ENCODE results near the gene BANP. TPM values are rescaled to one million over a fixed set of nuclear protein-coding genes. Genes with fewer than 3 reads are reported as not detected.

Gene BANP
- total and polyA plus RNA-seq, 2 donors (not counting 3 experiments of a cell fraction or from before 2014, with no cell fraction given), result 22.4 to 33.8 TPM

DNA sequence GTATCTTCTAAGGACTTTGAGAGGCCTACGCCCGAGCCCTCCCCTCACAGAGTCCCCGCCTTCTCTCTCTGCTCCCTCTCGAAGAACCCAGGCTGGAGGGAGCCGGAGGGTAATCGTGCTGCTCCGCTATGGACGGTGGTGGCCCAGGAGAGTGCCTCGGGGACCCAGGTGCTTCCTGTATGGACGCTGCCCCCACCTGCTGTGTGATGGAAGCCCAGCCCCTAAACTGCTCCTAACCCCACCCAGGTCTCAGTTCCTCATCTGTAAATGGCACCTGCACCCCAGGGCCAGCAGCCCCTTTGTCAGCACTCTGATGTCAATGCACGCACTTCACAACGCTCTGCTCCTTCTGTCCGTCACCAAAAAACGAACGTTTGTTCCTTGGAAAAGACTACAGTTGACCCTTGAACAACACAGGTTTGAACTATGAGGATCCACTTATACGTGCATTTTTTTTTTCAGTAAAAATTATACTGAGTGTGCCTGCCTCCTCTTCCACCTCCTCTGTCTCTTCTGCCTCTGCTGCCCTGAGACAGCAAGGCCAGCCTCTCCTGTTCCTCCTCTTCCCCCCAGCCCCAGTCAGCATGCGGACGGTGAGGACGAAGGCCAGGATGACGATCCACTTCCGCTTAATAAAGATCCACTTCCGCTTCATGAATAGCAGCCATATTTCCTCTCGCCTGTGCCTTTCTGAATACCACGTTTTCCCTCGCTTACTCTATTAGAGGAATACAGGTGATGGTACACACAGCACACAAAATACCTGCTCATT lies 118.3 kb downstream of the BANP start:
- intact Hi-C loops (cut with micrococcal nuclease) (no loop called here), dilution Hi-C loops (cut with MboI; ENCODE audit: extremely low pct_ligation_motif_present, low sequenced_read_pairs) (no loop called here)
- H3K27me3 ChIP-seq (ENCODE audit: control insufficient read depth in 2 of 2, insufficient read depth in 2 of 2, low read length in 2 of 2), result no peaks in the 10 kb centered on the region
- no TSS peak for BruUV-seq (replicated peaks)
- CTCF ChIA-PET, result no interaction called here
- H3K27ac ChIP-seq (ENCODE audit: insufficient read depth, low read depth, low read length), result no peak overlapping the region
- POLR2A ChIA-PET, result no interaction called here
- no peaks in the 10 kb centered on the region for H3K9me3 ChIP-seq (replicated peaks; ENCODE audit: control insufficient read depth, insufficient read depth, low read length)
- TF ChIP-seq POLR2A (IDR thresholded peaks at IDR 0.05; ENCODE audit: low read depth, low read length) (no peak), GATA2 (IDR thresholded peaks at IDR 0.05; ENCODE audit: insufficient read depth, insufficient read length, low read depth, low read length) (no peak)
- no peak overlapping the region for H2AFZ ChIP-seq (ENCODE audit: low read depth, low read length)
- FAIRE-seq, result no peak
- H3K9ac ChIP-seq (replicated peaks; ENCODE audit: extremely low read depth, insufficient read depth, low read length), result no peak overlapping the region
- no peak overlapping the region for H3K4me3 ChIP-seq (replicated peaks in 1 of 3; ENCODE audit: insufficient read depth in 1 of 3, low read depth in 1 of 3, low read length in 3 of 3)
- H3K4me1 ChIP-seq (ENCODE audit: control insufficient read depth, extremely low read depth, insufficient read depth, low read length), result no peaks in the 10 kb centered on the region
- H3K79me2 ChIP-seq (ENCODE audit: control insufficient read depth, insufficient read depth, low read length), result no peaks in the 10 kb centered on the region
- no peaks in the 10 kb centered on the region for H4K20me1 ChIP-seq (replicated peaks; ENCODE audit: control insufficient read depth, extremely low read depth, insufficient read depth, low read length)
- DNase-seq (ENCODE audit: low read depth, low spot score), result no peak
- H3K4me2 ChIP-seq (ENCODE audit: insufficient read depth, low read length), result no peak overlapping the region
- no peaks in the 10 kb centered on the region for H3K9me1 ChIP-seq (replicated peaks; ENCODE audit: control insufficient read depth, extremely low read depth, insufficient read depth, low read length)
- peaks cover 6 to 10% of the 10 kb centered on the region in 2 experiments for H3K36me3 ChIP-seq (ENCODE audit: control insufficient read depth in 2 of 2, extremely low read depth in 1 of 2, insufficient read depth in 2 of 2, low read length in 2 of 2)

DNA sequence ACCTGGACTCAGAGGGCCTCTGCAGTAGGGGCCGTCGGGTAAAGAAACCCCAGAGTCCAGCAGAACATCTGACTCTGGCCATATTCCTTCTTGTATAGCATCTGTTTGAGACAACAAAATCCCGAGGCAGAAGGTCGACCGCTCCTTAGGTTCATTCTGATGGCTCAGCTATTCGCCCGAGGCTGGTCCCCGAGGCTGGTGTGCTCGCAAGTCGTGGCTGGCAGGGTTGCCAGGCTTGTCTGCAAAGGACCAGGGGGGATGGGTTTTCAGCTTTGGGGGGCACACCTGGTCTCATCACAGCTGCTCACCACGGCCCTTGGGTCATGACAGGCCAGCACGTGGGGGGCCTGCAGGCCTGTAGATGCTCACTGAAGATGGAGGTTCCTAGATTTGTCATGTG lies 119.1 kb downstream of the BANP start:
- DNase-seq (ENCODE audit: low read depth, low spot score) (no peak), FAIRE-seq (no peak)
- Histone ChIP-seq H3K9ac (replicated peaks; ENCODE audit: extremely low read depth, insufficient read depth, low read length) (no peak overlapping the region), H4K20me1 (replicated peaks; ENCODE audit: control insufficient read depth, extremely low read depth, insufficient read depth, low read length) (no peaks in the 10 kb centered on the region), H3K27ac (ENCODE audit: insufficient read depth, low read depth, low read length) (no peak overlapping the region), H3K4me3 (replicated peaks in 1 of 3; ENCODE audit: insufficient read depth in 1 of 3, low read depth in 1 of 3, low read length in 3 of 3) (no peak overlapping the region), H3K79me2 (ENCODE audit: control insufficient read depth, insufficient read depth, low read length) (no peaks in the 10 kb centered on the region), H3K9me1 (replicated peaks; ENCODE audit: control insufficient read depth, extremely low read depth, insufficient read depth, low read length) (no peaks in the 10 kb centered on the region), H3K27me3 (ENCODE audit: control insufficient read depth in 2 of 2, insufficient read depth in 2 of 2, low read length in 2 of 2) (no peaks in the 10 kb centered on the region), H3K9me3 (replicated peaks; ENCODE audit: control insufficient read depth, insufficient read depth, low read length) (no peaks in the 10 kb centered on the region), H2AFZ (ENCODE audit: low read depth, low read length) (no peak overlapping the region), H3K4me2 (ENCODE audit: insufficient read depth, low read length) (no peak overlapping the region), H3K4me1 (ENCODE audit: control insufficient read depth, extremely low read depth, insufficient read depth, low read length) (no peaks in the 10 kb centered on the region), H3K36me3 (ENCODE audit: control insufficient read depth in 2 of 2, extremely low read depth in 1 of 2, insufficient read depth in 2 of 2, low read length in 2 of 2) (peaks cover 6 to 10% of the 10 kb centered on the region in 2 experiments)
- intact Hi-C loops (cut with micrococcal nuclease), result no loop called here
- POLR2A ChIA-PET, result no interaction called here
- dilution Hi-C loops (cut with MboI; ENCODE audit: extremely low pct_ligation_motif_present, low sequenced_read_pairs), result no loop called here
- no TSS peak for BruUV-seq (replicated peaks)
- CTCF ChIA-PET, result no interaction called here
- TF ChIP-seq POLR2A (IDR thresholded peaks at IDR 0.05; ENCODE audit: low read depth, low read length), result no peak
- no peak for TF ChIP-seq EZH2 (IDR thresholded peaks at IDR 0.05; ENCODE audit: borderline replicate concordance, low read depth, low read length, severe bottlenecking)
- no peak for TF ChIP-seq FOS (IDR thresholded peaks at IDR 0.05; ENCODE audit: borderline replicate concordance, insufficient read depth, low read length)
- no peak for TF ChIP-seq GATA2 (IDR thresholded peaks at IDR 0.05; ENCODE audit: insufficient read depth, insufficient read length, low read depth, low read length)
- TF ChIP-seq, protein P1, sequence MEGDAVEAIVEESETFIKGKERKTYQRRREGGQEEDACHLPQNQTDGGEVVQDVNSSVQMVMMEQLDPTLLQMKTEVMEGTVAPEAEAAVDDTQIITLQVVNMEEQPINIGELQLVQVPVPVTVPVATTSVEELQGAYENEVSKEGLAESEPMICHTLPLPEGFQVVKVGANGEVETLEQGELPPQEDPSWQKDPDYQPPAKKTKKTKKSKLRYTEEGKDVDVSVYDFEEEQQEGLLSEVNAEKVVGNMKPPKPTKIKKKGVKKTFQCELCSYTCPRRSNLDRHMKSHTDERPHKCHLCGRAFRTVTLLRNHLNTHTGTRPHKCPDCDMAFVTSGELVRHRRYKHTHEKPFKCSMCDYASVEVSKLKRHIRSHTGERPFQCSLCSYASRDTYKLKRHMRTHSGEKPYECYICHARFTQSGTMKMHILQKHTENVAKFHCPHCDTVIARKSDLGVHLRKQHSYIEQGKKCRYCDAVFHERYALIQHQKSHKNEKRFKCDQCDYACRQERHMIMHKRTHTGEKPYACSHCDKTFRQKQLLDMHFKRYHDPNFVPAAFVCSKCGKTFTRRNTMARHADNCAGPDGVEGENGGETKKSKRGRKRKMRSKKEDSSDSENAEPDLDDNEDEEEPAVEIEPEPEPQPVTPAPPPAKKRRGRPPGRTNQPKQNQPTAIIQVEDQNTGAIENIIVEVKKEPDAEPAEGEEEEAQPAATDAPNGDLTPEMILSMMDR (IDR thresholded peaks at IDR 0.05; ENCODE audit: extremely low read depth in 1 of 2, insufficient read depth in 1 of 2, low read depth in 1 of 2, low read length in 2 of 2), result no peak
- TF ChIP-seq, protein P2, sequence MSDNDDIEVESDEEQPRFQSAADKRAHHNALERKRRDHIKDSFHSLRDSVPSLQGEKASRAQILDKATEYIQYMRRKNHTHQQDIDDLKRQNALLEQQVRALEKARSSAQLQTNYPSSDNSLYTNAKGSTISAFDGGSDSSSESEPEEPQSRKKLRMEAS (IDR thresholded peaks at IDR 0.05; ENCODE audit: insufficient read depth, insufficient read length), result no peak
- no peak for TF ChIP-seq JUN (IDR thresholded peaks at IDR 0.05; ENCODE audit: borderline replicate concordance, insufficient read depth, insufficient read length, low read depth)
- no peak for TF ChIP-seq POLR2AphosphoS5 (IDR thresholded peaks at IDR 0.05; ENCODE audit: insufficient read depth, low read depth, low read length)
- TF ChIP-seq MYC (IDR thresholded peaks at IDR 0.05; ENCODE audit: low read depth, low read length), result no peak

Measured in endothelial cell of umbilical vein (primary cell).